HCT116 (cell line): ENCODE data around the gene SLC6A19. TPM values are rescaled to one million over a fixed set of nuclear protein-coding genes. Genes with fewer than 3 reads are reported as not detected.

Experiments used
- ATAC-seq: fragments of 200-7000 bp; cut with Tn5 transposase; 2 replicates; pipeline ENCODE4 v1.9.1; 2020; ENCODE audit warnings: mild to moderate bottlenecking, moderate library complexity
- BruUV-seq: library from RNA; stranded (reverse); fragments of 400-500 nt; replicated peaks from 2 replicates; lab custom pipeline; 2021; lab: Mats Ljungman, UMichigan
- CTCF ChIA-PET: fragments of 300-600 bp; sonication (Branson Sonifier 250); formaldehyde crosslinking; loops from one replicate; lab custom pipeline; 2021; ENCODE audit warnings: antibody characterized with exemption; lab: Charles Lee
- POLR2A ChIA-PET: fragments of 300-600, 350-600 bp; sonication (Branson Sonifier 250); formaldehyde crosslinking; loops from one replicate; lab custom pipeline; 2021; ENCODE audit warnings: antibody characterized with exemption; lab: Charles Lee
- RAD21 ChIA-PET, 2 experiments: fragments of 300-600 bp; sonication (Branson Sonifier 250); formaldehyde crosslinking; loops; one replicate each; lab custom pipeline; 2023; ENCODE audit warnings: low total read pairs in 2 of 2; ENCODE audit not compliant: uncharacterized antibody in 2 of 2, unreplicated experiment in 2 of 2, low non-redundant PET in 1 of 2; lab: Charles Lee
- DNase-seq: peaks from one replicate; pipeline ENCODE4 v3.0.0-alpha.2; 2010; ENCODE audit warnings: low read depth, low spot score
- H2AFZ ChIP-seq: fragments of 200-600 bp; shearing (Covaris generic), sonication (generic); 2 replicates; pipeline ENCODE4 v1.6.1; 2017; ENCODE audit warnings: low read depth, mixed run types, mixed read lengths, antibody characterized with exemption, low read length; ENCODE audit not compliant: poor library complexity, severe bottlenecking
- H3K27ac ChIP-seq: 2 replicates; pipeline ENCODE4 v1.5.1; 2012; ENCODE audit warnings: low read depth, low read length
- H3K27me3 ChIP-seq: fragments of 200-600 bp; sonication (generic); 2 replicates; pipeline ENCODE4 v1.6.1; 2016; ENCODE audit warnings: mixed run types, low read length, mixed read lengths; ENCODE audit not compliant: insufficient read depth
- H3K36me3 ChIP-seq, 2 experiments: fragments of 200-500 bp in 1 of 2; fragments of 200-600 bp in 1 of 2; sonication (Bioruptor generic) in 1 of 2; sonication (generic) in 1 of 2; 2 replicates each; pipeline versions ENCODE4 v1.5.1 to v1.6.1; 2014 to 2016; ENCODE audit warnings: low read length in 2 of 2, inconsistent platforms in 1 of 2, mixed read lengths in 1 of 2, mixed run types in 1 of 2; ENCODE audit not compliant: insufficient read depth in 2 of 2, control insufficient read depth in 1 of 2
- H3K4me1 ChIP-seq, 2 experiments: fragments of 200-600 bp in 1 of 2; sonication (generic) in 1 of 2; 2 replicates each; pipeline versions ENCODE4 v1.5.1 to v1.6.1; 2012 to 2017; ENCODE audit warnings: low read length in 2 of 2, inconsistent platforms in 1 of 2, mild to moderate bottlenecking in 1 of 2, mixed read lengths in 1 of 2, mixed run types in 1 of 2, moderate library complexity in 1 of 2; ENCODE audit not compliant: insufficient read depth in 2 of 2, control insufficient read depth in 1 of 2
- H3K4me2 ChIP-seq: fragments of 200-600 bp; sonication (generic); 2 replicates; pipeline ENCODE4 v1.6.1; 2017; ENCODE audit warnings: mixed run types, low read length, mixed read lengths
- H3K4me3 ChIP-seq, 2 experiments: fragments of 200-600 bp in 1 of 2; sonication (generic) in 1 of 2; replicated peaks in 1 of 2; 2 replicates each; pipeline ENCODE4 v1.5.1; 2011 to 2016; ENCODE audit warnings: low read length in 2 of 2, control low read depth in 1 of 2, low read depth in 1 of 2, mild to moderate bottlenecking in 1 of 2, mixed read lengths in 1 of 2, mixed run types in 1 of 2
- H3K79me2 ChIP-seq: fragments of 200-600 bp; sonication (generic); 2 replicates; pipeline ENCODE4 v1.6.1; 2017; ENCODE audit warnings: mild to moderate bottlenecking, mixed run types, low read length, moderate library complexity, mixed read lengths; ENCODE audit not compliant: insufficient read depth
- H3K9ac ChIP-seq: fragments of 200-600 bp; sonication (generic); 2 replicates; pipeline ENCODE4 v1.6.1; 2016; ENCODE audit warnings: low read length, mixed read lengths
- H3K9me2 ChIP-seq: fragments of 200-600 bp; sonication (generic), shearing (Covaris generic); 2 replicates; pipeline ENCODE4 v1.6.1; 2017; ENCODE audit warnings: mixed run types, mild to moderate bottlenecking, moderate library complexity; ENCODE audit not compliant: insufficient read depth
- H3K9me3 ChIP-seq, 2 experiments: fragments of 200-500 bp in 1 of 2; fragments of 200-600 bp in 1 of 2; sonication (Bioruptor generic) in 1 of 2; sonication (generic) in 1 of 2; 2 replicates each; pipeline ENCODE4 v1.6.1; 2014 to 2017; ENCODE audit warnings: low read length in 2 of 2, mixed read lengths in 2 of 2, inconsistent platforms in 1 of 2, low read depth in 1 of 2, mild to moderate bottlenecking in 1 of 2, mixed run types in 1 of 2, moderate library complexity in 1 of 2; ENCODE audit not compliant: control insufficient read depth in 1 of 2, insufficient read depth in 1 of 2
- H4K20me1 ChIP-seq: fragments of 200-600 bp; sonication (generic), shearing (Covaris generic); 2 replicates; pipeline ENCODE4 v1.6.1; 2017; ENCODE audit warnings: mixed run types, mild to moderate bottlenecking, moderate library complexity; ENCODE audit not compliant: insufficient read depth
- CEBPB ChIP-seq: IDR thresholded peaks from 2 replicates; pipeline ENCODE4 v1.6.1; 2012; ENCODE audit warnings: low read depth
- ELF1 ChIP-seq: IDR thresholded peaks from 2 replicates; pipeline ENCODE4 v1.6.1; 2012; ENCODE audit warnings: low read depth, borderline replicate concordance
- ZNF274 ChIP-seq: fragments of 200-500 bp; sonication (Bioruptor generic); IDR thresholded peaks from 2 replicates; pipeline ENCODE4 v1.6.1; 2014; ENCODE audit warnings: mild to moderate bottlenecking, low read depth, low read length, inconsistent platforms
- intact Hi-C: fragments of 100-400 bp; cut with micrococcal nuclease; formaldehyde crosslinking; loops from 2 replicates; pipeline ENCODE4 v1.10.0; 2022
- total RNA-seq: library from RNA; stranded (reverse); gene quantifications from one replicate; pipeline ENCODE4 v1.2.1, GENCODE V29; 2021; ENCODE audit not compliant: unreplicated experiment
- TF ChIP-seq, protein P1 (sequence below): IDR thresholded peaks from 2 replicates; pipeline ENCODE4 v1.6.1; 2012; ENCODE audit warnings: low read depth
- TF ChIP-seq, protein P2 (sequence below): IDR thresholded peaks from 2 replicates; pipeline ENCODE4 v1.6.1; 2012
- TF ChIP-seq, protein P3 (sequence below): IDR thresholded peaks from 2 replicates; pipeline ENCODE4 v1.6.1; 2012

Gene SLC6A19
- total RNA-seq, 1 experiment from 2014 or later: not detected

DNA sequence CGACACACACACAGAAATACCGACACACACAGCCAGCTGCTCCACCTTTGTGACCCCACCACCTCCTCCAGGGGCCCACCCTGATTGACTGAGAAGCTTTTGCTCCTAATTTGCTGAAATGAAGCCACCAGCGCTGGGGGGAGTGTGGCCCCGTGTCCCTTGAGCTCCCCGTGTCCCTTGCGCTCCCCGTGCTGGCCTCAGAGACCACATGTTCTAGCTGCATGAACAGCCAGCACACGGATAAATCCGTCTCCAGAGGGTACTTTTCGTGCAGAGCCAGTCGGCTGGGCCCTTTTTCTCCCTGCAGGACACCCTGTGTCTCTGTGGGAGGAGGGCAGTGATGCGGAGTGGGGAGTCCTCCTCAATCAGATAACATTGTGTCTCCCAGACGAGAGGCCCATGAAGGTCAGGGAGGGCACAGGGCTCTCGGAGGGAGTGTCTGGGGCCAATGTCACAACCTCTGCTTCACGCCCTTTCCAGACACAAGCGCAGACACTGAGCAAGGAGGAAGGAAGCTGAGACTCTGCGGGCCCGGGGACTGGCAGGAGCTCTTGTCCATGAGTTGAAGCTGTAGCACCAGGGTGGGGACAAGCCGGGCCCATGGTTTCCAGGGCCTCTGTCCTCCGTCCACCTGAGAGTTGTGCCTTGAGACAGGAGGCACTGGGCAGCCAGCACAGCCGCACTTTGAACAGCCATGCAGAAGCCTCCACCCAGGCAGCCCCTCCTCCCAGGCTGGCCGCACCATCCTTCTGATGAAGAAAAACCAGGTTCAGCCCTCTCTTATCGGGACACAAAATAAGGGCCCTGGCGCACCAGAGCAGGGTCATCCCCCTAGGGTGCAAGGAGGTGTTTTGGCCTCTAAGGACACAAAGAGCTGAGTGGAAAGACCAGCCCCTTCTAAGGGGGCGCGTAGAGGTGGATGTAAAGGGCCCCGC, 36.4 kb upstream of the SLC6A19 start:
- Histone ChIP-seq H3K9me2 (no peaks in the 10 kb centered on the region), H3K9me3 (no peaks in the 10 kb centered on the region), H3K27me3 (no peaks in the 10 kb centered on the region), H3K27ac (no peak overlapping the region), H2AFZ (no peak overlapping the region), H3K79me2 (no peaks in the 10 kb centered on the region), H4K20me1 (no peaks in the 10 kb centered on the region), H3K4me1 (peaks cover 14 to 32% of the 10 kb centered on the region in 2 experiments), H3K4me3 (no peak overlapping the region), H3K4me2 (no peak overlapping the region), H3K9ac (no peak overlapping the region), H3K36me3 (no peaks in the 10 kb centered on the region)
- TF ChIP-seq ELF1: no peak
- TF ChIP-seq, protein P1, sequence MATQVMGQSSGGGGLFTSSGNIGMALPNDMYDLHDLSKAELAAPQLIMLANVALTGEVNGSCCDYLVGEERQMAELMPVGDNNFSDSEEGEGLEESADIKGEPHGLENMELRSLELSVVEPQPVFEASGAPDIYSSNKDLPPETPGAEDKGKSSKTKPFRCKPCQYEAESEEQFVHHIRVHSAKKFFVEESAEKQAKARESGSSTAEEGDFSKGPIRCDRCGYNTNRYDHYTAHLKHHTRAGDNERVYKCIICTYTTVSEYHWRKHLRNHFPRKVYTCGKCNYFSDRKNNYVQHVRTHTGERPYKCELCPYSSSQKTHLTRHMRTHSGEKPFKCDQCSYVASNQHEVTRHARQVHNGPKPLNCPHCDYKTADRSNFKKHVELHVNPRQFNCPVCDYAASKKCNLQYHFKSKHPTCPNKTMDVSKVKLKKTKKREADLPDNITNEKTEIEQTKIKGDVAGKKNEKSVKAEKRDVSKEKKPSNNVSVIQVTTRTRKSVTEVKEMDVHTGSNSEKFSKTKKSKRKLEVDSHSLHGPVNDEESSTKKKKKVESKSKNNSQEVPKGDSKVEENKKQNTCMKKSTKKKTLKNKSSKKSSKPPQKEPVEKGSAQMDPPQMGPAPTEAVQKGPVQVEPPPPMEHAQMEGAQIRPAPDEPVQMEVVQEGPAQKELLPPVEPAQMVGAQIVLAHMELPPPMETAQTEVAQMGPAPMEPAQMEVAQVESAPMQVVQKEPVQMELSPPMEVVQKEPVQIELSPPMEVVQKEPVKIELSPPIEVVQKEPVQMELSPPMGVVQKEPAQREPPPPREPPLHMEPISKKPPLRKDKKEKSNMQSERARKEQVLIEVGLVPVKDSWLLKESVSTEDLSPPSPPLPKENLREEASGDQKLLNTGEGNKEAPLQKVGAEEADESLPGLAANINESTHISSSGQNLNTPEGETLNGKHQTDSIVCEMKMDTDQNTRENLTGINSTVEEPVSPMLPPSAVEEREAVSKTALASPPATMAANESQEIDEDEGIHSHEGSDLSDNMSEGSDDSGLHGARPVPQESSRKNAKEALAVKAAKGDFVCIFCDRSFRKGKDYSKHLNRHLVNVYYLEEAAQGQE: no peak
- no peak for TF ChIP-seq CEBPB
- no peak for TF ChIP-seq ZNF274
- TF ChIP-seq, protein P2, sequence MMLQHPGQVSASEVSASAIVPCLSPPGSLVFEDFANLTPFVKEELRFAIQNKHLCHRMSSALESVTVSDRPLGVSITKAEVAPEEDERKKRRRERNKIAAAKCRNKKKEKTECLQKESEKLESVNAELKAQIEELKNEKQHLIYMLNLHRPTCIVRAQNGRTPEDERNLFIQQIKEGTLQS: no peak
- TF ChIP-seq, protein P3, sequence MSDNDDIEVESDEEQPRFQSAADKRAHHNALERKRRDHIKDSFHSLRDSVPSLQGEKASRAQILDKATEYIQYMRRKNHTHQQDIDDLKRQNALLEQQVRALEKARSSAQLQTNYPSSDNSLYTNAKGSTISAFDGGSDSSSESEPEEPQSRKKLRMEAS: no peak
- POLR2A ChIA-PET: interaction anchor here (0.5 kb wide), 1 partner anchor 193 kb away, joined by 4 read pairs; no protein-coding TSS in a partner anchor
- RAD21 ChIA-PET: no interaction called here
- intact Hi-C loops: loop anchor here (5.0 to 10.0 kb wide), 4 partner anchors 160 to 720 kb away; partner anchors contain the start of genes EXOC3 and NKD2
- ATAC-seq (no peak), DNase-seq (no peak)
- BruUV-seq: no TSS peak
- CTCF ChIA-PET: interaction anchor here (1.0 kb wide), 2 partner anchors 241 to 480 kb away, joined by 3 read pairs; no protein-coding TSS in a partner anchor
